Stimulated activated CD4-positive, alpha-beta T cell treated with anti-CD3 and anti-CD28 coated beads, TNF-alpha, amount 100 ng/mL, for 1 hour (primary cell): ENCODE measurements around the gene PAWR.
"Not testable (repeated sequence)": the region's sequence is repeated elsewhere in the genome, so short reads cannot be mapped to it uniquely, and the experiment has no call there.

Experiments used
- DNase-seq, 3 donors: peaks; one replicate each; pipeline ENCODE4 v3.0.0-alpha.2; 2020; ENCODE audit warnings: low read depth in 3 of 3, low spot score in 1 of 3

PAWR gene

DNA sequence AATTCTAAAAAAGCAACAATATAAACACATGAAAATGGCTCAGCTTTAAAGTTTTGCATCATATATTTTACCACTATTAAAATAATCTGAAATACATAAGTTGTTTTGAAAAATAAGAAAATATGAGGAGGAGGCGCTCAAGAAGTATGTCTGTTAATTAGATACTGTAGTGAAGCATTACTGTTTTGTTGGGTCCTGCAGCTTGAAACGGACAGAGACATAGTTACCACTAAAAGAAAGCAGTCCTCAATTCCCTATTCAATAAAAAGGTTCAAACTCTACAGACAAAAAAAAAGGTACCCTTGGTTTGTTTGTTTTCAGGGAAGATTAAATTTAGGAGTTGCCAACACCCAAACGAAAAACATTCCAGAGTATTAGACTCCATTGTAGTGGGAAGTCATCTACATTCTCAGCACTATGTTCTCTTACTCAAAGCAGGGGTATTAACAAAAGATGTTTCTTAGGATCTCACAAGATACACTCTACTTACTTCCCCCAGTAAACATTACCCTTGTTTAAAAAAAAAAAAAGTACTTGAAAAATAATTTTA, 3.0 kb downstream of the PAWR start:
- DNase-seq, result no peak

DNA sequence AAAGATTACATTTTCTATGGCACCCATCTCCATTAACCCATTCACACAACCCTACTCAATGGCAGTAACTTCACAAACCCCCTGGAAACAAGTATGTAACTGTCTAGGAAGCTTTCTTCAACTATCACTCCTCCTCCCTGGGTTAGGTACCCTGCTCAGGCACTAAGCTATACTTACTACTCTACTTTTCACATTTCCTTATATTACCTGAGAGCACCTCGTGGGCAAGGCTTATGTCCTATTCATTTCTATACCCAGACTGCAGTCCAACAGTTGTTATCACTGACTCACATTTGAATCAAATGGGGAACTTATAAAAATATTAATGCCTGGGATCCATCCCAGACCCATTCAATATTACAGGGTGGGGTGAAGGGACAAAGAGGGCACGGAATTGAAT, 4.6 kb downstream of the PAWR start:
- DNase-seq, result no peak

DNA sequence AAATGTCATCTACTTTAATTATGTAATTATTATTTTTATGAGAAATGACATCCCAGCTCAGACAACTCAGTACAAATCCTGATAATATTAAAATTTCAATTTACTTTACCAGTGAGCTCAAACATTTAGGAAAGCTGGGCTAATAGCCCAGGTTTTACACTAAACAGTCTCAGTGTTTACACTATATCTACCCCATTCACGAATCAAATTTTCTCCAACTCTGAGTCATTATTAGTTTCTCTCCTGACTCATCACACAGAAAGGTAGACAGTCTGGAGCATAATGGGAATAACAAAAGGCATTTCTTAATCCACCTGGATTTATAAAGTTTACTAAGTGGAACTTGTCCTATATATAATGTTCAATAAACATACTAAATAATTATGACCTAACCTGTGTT, 5.7 kb downstream of the PAWR start:
- DNase-seq, result no peak

DNA sequence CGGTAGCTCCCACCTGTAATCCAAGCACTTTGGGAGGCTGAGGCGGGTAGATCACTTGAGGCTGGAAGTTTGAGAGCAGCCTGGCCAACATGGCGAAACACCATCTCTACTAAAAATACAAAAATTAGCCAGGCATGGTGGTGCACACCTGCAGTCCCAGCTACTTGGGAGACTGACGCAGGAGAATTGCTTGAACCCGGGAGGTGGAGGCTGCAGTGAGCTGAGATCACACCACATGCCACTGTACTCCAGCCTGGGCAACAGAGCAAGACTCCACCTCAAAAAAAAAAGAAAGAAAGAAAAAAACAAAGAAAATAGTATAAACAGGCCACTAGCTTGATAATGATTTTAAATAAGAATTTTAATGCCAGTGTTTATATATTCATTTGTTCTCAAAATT, 6.4 kb downstream of the PAWR start:
- not testable (repeated sequence) for DNase-seq

DNA sequence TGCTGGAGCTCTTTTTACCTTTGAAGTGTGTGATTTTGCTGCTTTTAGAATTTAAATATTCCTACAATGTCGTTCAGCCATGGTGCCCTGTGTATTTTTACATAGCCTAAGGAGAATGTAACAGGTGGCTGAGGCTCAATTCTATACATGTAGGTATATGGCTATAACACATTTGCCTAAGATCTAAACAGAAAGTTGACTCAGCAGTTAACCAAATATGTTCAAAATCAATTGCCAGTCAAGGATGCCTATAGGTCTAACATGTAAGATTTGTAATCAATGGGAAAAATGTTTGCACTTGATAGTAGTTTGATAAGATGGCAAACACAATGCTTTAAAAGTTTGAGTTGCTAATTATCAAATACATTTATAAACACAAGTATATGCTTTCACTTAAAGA, 8.2 kb downstream of the PAWR start:
- DNase-seq, result no peak

DNA sequence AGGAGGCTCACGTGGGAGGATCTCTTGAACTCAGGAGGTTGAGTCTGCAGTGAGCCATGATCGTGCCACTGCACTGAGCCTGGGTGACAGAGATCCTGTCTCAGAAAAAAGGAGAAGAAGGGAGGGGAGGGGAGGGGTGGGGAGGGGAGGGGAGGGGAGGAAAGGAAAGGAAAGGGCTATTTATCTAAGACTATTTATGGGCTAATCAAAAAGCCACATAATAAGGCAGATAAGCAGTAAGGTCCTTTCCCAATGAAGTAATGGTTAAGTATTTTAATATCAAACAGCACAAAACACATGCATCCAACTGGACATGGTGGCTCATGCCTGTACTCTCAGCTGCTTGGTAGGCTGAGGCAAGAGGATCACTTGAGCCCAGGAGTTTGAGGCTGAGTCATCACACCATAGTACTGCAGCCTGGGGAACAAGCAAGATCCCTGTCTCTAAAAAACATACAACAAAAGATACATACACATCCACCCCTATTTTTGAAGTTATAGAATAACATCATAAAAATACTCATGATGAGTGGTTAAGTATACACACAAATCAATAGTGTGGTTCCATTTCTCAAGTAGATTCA, 9.7 kb downstream of the PAWR start:
- DNase-seq, result no peak

DNA sequence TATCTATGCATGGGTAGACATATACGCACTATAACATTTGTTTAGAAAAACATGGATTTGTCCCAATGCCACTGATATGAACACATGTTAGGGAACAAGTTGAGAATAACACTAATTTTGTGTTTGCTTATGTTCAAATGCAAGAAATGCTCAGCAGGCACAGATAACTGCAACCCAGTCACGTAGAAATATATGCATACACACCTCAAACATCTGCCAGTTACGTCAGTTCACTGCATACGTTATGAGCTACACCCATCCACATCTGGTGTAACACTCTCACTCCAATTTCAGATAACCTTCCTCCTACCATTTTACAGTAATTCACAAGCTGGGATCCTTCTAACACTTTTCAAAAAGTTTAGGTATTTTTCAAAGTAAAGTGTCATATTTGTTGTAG, 10.7 kb downstream of the PAWR start:
- DNase-seq, result no peak

DNA sequence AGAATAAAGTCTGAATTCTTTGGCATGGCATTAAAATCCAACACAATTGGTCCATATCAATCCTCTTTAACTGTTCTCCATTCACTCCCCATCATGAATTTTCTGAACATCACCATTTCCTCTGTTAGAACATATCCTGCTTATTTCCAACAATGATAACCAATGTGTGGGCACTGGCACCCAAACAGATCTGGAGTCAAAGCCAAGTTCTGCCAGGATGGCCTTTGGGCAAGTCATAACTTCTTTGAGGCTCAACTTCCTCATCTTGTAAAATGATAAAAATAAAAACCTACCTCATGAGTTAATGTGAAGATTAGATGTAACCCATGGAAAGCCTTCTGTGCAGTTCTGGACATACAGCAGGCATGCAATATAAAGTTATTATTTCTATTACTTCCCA, 12.5 kb downstream of the PAWR start:
- DNase-seq, result no peak

DNA sequence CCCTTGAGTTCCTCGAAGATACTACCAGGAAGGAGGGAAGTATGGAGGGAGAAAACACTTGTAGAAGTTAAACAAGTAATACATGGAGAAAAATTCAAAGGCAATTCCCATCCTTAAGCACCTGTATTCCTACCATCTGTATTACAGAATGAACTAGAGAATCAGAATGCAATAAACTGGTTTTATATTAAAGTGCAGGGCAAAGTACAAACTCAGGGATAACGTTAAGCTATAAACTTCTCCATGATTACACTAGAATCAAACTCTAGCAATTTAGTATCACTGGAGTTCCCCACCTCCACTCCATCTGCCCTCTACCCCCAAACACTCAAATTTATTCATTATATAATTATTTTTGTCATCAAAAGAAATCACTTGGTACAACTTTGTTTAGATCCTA, 13.1 kb downstream of the PAWR start:
- DNase-seq, result no peak

DNA sequence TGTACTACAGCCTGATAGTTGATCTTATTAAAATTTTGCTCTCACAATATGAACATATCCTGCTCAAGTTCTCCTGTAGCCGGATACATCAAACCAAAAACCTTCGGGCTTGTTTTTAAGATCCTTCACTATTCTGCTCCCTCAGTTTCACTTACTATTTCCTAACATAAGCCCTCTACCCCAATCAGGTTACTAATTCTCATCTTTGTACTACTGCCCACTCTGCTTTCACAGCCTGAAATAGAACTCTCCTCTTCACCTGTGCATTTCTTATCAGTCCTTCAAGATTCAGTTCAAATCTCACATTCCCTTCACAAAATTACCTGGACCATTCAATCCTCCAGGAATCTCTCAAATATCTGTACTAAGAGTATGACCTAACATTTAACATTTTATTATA, 14.2 kb downstream of the PAWR start:
- DNase-seq, result no peak

DNA sequence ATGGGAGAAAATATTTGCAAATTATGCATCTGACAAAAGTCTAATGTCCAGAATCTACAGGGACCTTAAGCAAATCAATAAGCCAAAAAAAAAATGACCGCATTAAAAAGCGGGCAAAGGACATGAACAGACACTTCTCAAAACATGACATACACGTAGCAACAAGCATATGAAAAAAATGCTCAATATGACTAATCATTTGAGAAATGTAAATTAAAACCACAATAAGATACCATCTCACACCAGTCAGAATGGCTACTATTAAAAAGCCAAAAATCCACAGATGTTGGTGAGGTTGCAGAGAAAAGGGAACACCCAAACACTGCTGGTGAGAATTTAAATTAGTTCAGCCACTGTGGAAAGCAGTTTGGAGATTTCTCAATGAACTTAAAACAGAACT, 16.1 kb downstream of the PAWR start:
- DNase-seq, result no peak

DNA sequence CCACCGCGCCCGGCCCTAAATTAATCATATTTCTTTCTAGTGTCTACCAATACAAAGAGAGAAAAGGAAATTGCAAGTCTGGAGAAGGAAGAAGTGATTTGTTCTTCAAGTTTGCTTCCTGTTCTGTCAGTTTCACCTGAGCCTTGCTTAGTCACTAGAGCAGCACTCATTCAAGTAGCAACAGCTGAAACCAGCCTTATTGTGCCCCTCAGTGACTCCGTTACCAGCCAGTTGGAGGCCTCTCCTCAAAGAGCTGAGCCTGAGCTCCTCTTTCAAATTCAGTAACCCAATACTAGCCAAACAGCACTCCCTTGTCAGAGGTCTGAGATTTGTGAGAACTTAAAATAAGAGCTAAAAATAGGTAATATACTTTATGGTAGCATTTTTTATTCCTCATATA, 17.4 kb downstream of the PAWR start:
- DNase-seq, result no peak

DNA sequence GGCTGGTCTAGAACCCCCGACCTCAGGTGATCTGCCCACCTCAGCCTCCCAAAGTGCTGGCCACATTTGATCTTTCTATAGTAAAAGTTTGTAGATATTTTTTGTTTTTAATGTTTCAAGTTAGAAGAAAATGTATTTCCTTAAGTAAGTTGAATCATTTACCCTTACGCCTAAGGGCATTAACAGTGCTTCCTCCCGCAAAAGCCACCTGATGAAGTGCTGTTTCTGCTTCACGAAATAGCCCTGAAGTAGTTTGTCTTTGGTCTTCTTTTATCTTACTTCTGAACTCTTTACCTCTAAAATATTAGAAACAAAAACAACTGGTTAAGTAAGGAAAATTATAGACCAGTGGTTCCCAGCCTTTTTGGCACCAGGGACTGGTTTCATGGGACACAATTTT, 22.7 kb downstream of the PAWR start:
- no peak for DNase-seq

DNA sequence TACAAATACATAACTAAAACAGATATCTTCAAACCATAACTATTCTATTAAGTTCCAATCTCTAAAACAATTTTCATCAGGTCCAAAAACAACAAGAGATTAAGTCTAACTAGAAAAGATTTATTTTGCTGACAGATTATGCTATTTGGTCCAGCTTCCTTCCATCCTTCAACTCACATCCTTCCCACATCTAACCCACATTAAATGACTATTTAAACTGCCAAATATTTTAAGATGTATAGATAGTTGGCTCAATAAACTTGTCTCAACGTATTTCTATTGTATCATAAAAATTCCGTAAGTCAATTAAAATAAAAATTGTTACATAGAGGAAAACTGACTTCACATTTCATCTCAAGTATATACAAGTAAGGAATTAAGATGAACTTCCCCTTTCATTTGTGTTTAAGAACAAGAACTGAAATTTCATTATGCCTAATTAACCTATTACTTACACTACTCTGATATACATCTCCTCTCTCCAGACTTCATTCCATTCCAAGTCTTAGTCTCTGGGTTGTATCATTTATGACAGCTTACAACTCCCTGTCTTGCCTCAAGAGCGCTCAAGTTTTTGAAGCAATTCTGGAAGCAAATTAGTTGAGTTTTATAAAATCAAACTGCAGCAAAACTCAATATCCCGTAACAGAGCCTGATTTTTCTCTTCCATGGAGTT, 25.4 kb downstream of the PAWR start:
- DNase-seq, result no peak

DNA sequence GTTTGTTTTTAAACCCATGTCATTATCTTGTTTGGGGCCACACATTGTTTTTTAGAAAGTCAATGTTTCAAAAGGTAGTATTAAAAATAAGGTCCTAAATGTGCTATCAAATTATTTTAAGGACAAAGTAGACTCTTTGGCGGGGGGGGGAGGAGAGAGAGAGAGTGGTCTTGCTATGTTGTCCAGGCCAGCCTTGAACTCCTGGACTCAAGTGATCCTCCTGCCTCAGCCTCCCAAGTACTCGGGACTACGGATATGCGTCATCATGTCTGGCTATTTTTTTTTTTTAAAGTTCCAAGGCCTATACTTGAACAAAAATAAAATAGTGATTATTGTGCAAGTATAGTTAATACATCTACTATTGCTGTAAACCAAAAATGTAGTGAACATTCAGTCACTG, 26.2 kb downstream of the PAWR start:
- DNase-seq, result no peak

DNA sequence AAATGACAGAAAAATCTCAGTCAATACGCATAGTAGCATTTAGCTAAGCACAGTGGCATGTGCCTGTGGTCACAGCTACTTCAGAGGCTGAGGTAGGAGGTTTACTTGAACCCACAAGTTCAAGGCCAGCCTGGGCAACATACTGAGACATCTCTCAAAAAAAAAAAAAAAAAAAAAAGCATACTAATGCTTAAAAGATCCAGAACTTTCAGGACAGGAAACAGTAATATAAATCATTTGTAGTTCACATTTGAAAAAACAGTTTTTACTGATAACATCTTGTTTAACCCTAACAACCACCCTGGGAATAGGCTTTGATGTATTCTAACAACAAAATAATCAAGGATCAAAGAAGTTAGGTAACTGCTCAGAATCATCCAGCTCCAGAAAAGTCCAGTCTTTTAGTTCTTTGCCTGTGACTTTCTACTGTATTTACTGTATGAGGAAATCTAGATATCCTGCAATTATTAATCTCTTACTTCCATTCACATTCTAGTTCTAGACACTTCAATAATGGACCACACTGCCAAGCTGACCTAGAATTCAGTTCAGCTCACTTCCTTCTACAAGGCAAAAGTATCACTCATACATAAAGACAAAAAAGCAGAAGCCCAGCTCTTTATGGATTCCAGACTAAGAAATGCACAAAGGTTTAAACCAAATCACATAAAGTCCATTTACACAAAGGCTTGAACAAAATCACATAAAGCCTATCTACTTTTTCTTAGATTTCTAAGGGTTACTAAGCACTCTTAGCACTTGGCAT, 28.5 kb downstream of the PAWR start:
- no peak for DNase-seq

DNA sequence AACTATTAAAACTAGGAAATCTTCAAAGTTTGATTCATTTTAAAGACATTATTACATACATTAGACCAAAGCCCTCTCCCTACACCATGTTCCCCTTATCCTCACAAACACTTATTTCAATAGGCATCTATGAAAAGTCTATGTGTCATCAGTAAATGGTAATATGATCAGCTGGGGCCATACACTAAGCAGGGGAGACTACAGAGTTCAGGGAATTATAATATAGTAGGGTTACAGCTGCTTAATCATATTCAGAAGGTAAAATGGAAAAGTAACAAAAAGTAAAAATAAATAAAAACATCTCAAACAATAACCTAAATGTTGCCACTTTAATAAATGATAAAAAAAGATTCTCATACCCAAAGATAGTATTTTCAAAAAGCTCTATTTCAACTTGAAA, 29.1 kb downstream of the PAWR start:
- no peak for DNase-seq

DNA sequence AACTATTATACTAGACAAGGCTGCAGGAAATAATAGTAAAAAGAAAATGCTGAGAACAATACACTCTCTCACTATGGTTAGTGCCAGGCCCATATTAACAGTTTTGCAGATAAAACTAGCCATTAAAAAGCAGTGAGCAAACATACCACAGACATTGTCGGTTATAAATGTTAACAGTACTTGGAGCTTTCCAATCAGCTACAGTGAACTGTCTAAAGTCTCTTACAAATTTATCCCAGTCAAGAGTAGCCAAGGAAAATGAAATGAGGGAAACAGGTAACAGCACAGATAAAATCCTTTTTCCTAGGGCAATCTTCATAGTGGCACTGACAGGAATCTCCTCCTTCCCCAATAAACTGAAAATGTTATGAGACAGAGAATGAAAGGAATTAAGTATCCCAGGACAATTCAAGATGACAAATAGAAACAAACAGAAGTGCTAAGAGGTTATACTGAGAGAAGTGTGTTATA, 30.8 kb downstream of the PAWR start:
- DNase-seq, result no peak

DNA sequence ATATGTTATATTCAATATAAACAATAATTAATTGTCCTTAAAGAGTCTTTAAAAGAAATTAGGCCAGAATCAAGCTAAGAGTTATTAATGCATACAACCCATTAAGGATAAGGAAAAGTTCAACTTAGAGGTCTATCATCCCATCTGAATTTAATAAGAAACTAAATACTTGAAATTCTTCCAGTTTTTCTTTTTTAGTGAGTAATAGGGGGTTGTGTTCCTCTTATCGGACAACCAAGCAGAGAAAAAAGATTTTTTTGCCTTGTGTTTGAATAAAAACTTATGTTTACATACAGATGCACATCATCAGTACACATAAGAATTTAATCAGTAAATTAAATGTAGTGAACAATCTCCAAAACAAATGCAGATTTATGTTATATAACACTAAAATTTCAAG, 32.5 kb downstream of the PAWR start:
- no peak for DNase-seq

DNA sequence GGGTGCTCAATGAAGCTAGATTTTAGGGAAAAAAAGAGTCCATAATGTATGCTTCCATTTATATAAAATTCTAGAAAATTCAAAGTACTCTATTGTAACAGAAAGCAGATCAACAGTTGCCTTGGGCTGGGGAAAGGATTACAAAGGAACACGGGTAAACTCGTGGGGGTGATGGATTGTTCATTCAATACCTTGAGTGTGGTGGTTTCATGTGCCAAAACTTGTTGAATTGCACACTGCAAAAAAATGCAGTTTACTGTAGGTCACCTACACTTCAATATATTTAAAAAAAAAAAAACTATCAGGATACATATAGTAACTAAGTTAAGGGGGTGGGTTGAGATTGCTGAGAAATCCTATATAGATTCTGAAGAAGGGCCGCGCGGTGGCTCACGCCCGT, 33.6 kb downstream of the PAWR start:
- DNase-seq, result no peak

DNA sequence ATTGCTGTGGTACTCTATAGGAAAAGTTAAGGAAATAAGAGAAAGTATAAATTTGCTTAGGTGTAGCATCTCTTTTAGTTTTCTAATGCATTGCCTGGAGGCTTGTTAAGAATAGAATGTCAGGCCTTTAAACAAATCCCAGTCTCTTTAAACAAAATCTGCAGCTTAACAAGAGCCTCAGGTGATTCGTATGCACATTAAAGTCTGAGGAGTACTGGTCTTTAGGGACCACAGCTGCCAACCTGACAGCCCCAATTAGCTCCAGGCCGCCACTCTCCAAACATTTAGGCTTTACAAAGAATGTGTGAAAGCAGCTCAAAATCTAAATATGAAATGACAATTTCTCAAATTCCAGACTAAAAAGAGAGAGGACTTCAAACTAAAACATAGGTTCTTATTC, 35.7 kb downstream of the PAWR start:
- DNase-seq, result no peak

DNA sequence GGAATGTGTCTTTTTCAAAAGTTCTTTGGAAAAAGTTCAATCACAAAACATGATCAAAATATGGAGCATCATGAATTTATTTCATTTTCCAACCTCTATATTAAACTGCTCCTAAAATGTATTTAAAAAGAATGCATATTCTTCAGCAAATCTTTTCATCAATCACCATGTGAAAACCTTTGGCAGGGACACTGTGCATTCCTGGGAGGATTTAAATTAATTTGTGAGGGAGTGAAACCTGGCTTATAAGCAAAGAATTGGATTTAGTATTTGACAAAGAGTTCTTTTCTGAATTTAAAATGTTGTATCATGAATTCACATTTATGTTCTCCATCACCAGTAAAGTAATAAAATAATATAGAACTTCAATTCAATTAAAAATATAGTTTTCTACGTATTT, 38.2 kb downstream of the PAWR start:
- DNase-seq, result no peak
